ENCODE results near the gene GRM1. TPM values are rescaled to one million over a fixed set of nuclear protein-coding genes. Genes with fewer than 3 reads are reported as not detected.
A peak's percentile ranks its signal among the peaks of the same experiment; 100 is the strongest.

Gene GRM1
- total RNA-seq, 1 experiment from 2014 or later, result not detected

GRCh38 chr6:146456886-146457285 is 428.0 kb downstream of the GRM1 start:
- DNase-seq (ENCODE audit: low spot score), result no peak

GRCh38 chr6:146460941-146461340 is 432.1 kb downstream of the GRM1 start:
- DNase-seq (ENCODE audit: low spot score), result no peak

GRCh38 chr6:146470091-146470770 is 441.4 kb downstream of the GRM1 start:
- DNase-seq (ENCODE audit: low spot score), result no peak

GRCh38 chr6:146472918-146473317 is 444.1 kb downstream of the GRM1 start:
- no peak for DNase-seq (ENCODE audit: low spot score)

- no peak for DNase-seq (ENCODE audit: low spot score)
Observed at GRCh38 chr6:146481527-146481926, 452.7 kb downstream of the GRM1 start.

- DNase-seq (ENCODE audit: low spot score), result no peak
Observed at GRCh38 chr6:146484411-146484810, 455.5 kb downstream of the GRM1 start.

Small RNAs within 50 kb of the gene (small RNA-seq; reads per million reads assigned to genes)
- gene RNA5SP222, result 2.4 reads per million, percentile 69 among the genes with 10 or more reads in this experiment

Other genes with a start within 250 kb of the GRM1 start
- gene FBXO30, start 214.3 kb upstream of the GRM1 start, total RNA-seq (2014; rRNA removed; shearing (Covaris generic)), result 1.8 and 1.9 TPM in 2 replicates
- gene SHPRH, start 64.7 kb upstream of the GRM1 start, total RNA-seq (2014; rRNA removed; shearing (Covaris generic)), result 6.2 and 8.4 TPM in 2 replicates